ENCODE data around the gene HLCS. TPM values are rescaled to one million over a fixed set of nuclear protein-coding genes. Genes with fewer than 3 reads are reported as not detected.

The HLCS gene
- total and polyA plus RNA-seq, 10 of the 15 experiments (the other 5 are each of a cell fraction or from before 2014, with no cell fraction given): 1.5 to 12.7 (median 9.6) TPM

DNA sequence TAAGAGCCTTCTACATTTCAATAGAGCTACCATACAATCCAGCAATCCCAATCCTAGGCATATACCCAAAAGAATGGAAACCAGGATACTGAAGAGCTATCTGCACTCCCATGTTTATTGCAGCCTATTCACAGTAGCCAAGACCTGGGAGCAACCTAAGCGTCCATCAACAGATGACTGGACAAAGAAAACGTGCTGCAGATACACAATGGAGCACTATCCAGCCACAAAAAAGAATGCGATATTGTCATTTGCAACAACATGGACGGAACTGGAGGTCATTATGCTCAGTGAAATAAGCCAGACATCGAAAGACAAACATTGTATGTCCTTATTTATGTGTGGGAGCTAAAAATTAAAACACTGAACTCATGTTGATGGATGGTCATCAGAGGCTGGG, 115.3 kb downstream of the HLCS start:
- no peak overlapping the region for H2AFZ ChIP-seq (ENCODE audit: control insufficient read depth, low read depth, low read length)
- no peaks in the 10 kb centered on the region for H3K27me3 ChIP-seq (replicated peaks in 1 of 2; ENCODE audit: control insufficient read depth in 2 of 2, insufficient read depth in 2 of 2, low read length in 1 of 2)
- intact Hi-C loops (cut with micrococcal nuclease; ENCODE audit: unreplicated experiment) (loop anchor here (5.0 kb wide), 1 partner anchor 219 kb away; no protein-coding TSS in a partner anchor), in situ Hi-C loops (cut with MboI) (no loop called here)
- H3K9ac ChIP-seq (ENCODE audit: control insufficient read depth, insufficient read depth, low read length): no peak overlapping the region
- no peaks in the 10 kb centered on the region for H3K79me2 ChIP-seq (ENCODE audit: control insufficient read depth, insufficient read depth, low read length)
- ChIA-PET SMC1A (ENCODE audit: uncharacterized antibody, unreplicated experiment) (no interaction called here), CTCF (interaction anchor here (1.6 kb wide), 1 partner anchor 220 kb away, joined by 5 read pairs; no protein-coding TSS in a partner anchor), POLR2A (no interaction called here), RAD21 (ENCODE audit: unreplicated experiment) (no interaction called here)
- no peaks in the 10 kb centered on the region for H3K9me3 ChIP-seq (replicated peaks; ENCODE audit: control insufficient read depth, insufficient read depth, low read length)
- no TSS peak for BruUV-seq (replicated peaks)
- TF ChIP-seq ZNF622 (IDR thresholded peaks at IDR 0.05) (no peak), RELA (IDR thresholded peaks at IDR 0.05; ENCODE audit: borderline replicate concordance, partially characterized antibody) (no peak), BRCA1 (IDR thresholded peaks at IDR 0.05; ENCODE audit: low read depth, low read length) (no peak), NRF1 (conservative IDR thresholded peaks at IDR 0.05; ENCODE audit: low read depth, low read length) (no peak), ZBED1 (IDR thresholded peaks at IDR 0.05; ENCODE audit: borderline replicate concordance) (no peak), USF2 (IDR thresholded peaks at IDR 0.05; ENCODE audit: borderline replicate concordance, low read depth, low read length) (no peak), NFXL1 (IDR thresholded peaks at IDR 0.05; ENCODE audit: borderline replicate concordance) (no peak), MEF2B (IDR thresholded peaks at IDR 0.05; ENCODE audit: partially characterized antibody, poor library complexity, severe bottlenecking) (no peak), PAX8 (IDR thresholded peaks at IDR 0.05) (no peak), YY1 (IDR thresholded peaks at IDR 0.05; ENCODE audit: low read depth, low read length) (no peak), HDAC2 (IDR thresholded peaks at IDR 0.05) (no peak), FOXK2 (IDR thresholded peaks at IDR 0.05) (no peak), SMAD1 (IDR thresholded peaks at IDR 0.05; ENCODE audit: low read depth, partially characterized antibody) (no peak)
- TF ChIP-seq, protein P1, sequence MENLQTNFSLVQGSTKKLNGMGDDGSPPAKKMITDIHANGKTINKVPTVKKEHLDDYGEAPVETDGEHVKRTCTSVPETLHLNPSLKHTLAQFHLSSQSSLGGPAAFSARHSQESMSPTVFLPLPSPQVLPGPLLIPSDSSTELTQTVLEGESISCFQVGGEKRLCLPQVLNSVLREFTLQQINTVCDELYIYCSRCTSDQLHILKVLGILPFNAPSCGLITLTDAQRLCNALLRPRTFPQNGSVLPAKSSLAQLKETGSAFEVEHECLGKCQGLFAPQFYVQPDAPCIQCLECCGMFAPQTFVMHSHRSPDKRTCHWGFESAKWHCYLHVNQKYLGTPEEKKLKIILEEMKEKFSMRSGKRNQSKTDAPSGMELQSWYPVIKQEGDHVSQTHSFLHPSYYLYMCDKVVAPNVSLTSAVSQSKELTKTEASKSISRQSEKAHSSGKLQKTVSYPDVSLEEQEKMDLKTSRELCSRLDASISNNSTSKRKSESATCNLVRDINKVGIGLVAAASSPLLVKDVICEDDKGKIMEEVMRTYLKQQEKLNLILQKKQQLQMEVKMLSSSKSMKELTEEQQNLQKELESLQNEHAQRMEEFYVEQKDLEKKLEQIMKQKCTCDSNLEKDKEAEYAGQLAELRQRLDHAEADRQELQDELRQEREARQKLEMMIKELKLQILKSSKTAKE (IDR thresholded peaks at IDR 0.05; ENCODE audit: low read depth, poor library complexity, severe bottlenecking): no peak
- TF ChIP-seq, protein P2, sequence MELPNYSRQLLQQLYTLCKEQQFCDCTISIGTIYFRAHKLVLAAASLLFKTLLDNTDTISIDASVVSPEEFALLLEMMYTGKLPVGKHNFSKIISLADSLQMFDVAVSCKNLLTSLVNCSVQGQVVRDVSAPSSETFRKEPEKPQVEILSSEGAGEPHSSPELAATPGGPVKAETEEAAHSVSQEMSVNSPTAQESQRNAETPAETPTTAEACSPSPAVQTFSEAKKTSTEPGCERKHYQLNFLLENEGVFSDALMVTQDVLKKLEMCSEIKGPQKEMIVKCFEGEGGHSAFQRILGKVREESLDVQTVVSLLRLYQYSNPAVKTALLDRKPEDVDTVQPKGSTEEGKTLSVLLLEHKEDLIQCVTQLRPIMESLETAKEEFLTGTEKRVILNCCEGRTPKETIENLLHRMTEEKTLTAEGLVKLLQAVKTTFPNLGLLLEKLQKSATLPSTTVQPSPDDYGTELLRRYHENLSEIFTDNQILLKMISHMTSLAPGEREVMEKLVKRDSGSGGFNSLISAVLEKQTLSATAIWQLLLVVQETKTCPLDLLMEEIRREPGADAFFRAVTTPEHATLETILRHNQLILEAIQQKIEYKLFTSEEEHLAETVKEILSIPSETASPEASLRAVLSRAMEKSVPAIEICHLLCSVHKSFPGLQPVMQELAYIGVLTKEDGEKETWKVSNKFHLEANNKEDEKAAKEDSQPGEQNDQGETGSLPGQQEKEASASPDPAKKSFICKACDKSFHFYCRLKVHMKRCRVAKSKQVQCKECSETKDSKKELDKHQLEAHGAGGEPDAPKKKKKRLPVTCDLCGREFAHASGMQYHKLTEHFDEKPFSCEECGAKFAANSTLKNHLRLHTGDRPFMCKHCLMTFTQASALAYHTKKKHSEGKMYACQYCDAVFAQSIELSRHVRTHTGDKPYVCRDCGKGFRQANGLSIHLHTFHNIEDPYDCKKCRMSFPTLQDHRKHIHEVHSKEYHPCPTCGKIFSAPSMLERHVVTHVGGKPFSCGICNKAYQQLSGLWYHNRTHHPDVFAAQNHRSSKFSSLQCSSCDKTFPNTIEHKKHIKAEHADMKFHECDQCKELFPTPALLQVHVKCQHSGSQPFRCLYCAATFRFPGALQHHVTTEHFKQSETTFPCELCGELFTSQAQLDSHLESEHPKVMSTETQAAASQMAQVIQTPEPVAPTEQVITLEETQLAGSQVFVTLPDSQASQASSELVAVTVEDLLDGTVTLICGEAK (IDR thresholded peaks at IDR 0.05; ENCODE audit: borderline replicate concordance): no peak
- TF ChIP-seq, protein P3, sequence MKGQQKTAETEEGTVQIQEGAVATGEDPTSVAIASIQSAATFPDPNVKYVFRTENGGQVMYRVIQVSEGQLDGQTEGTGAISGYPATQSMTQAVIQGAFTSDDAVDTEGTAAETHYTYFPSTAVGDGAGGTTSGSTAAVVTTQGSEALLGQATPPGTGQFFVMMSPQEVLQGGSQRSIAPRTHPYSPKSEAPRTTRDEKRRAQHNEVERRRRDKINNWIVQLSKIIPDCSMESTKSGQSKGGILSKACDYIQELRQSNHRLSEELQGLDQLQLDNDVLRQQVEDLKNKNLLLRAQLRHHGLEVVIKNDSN (IDR thresholded peaks at IDR 0.05; ENCODE audit: borderline replicate concordance, extremely low read length, insufficient read depth, low read depth, low read length): no peak
- WGBS (ENCODE audit: insufficient coverage, insufficient replicate concordance, low lambda C conversion rate, missing lambda C conversion rate): 57% methylated on average over 5 of the region's 5 CpGs
- H3K27ac ChIP-seq (ENCODE audit: control insufficient read depth, insufficient read depth): no peak overlapping the region
- H4K20me1 ChIP-seq (ENCODE audit: control insufficient read depth, insufficient read depth): no peaks in the 10 kb centered on the region
- ATAC-seq (no peak), DNase-seq (ENCODE audit: low read depth, low spot score) (no peak), FAIRE-seq (no peak)
- H3K4me1 ChIP-seq (ENCODE audit: control insufficient read depth, insufficient read depth, low read length): no peaks in the 10 kb centered on the region
- no peak overlapping the region for H3K4me2 ChIP-seq (ENCODE audit: control insufficient read depth, insufficient read depth)
- H3K4me3 ChIP-seq: no peak overlapping the region
- H3K36me3 ChIP-seq (ENCODE audit: control insufficient read depth in 2 of 2, insufficient read depth in 2 of 2, low read length in 1 of 2): no peaks in the 10 kb centered on the region

Measured in GM12878 (cell line).